SKM-1 treated with dmso at 0.1 percent for 144 hours (cell line): ENCODE results near the gene TBXA2R.

Experiments
- DNase-seq: peaks from one replicate; lab custom pipeline; 2025; ENCODE audit not compliant: unreplicated experiment; lab: John Stamatoyannopoulos, UW

The TBXA2R gene

GRCh38 chr19:3607303-3608078, 816 bp upstream of the TBXA2R start:
- DNase-seq: no peak

- no peak for DNase-seq
Measured at GRCh38 chr19:3606174-3606689, 443 bp downstream of the TBXA2R start.

GRCh38 chr19:3605770-3606169, 905 bp downstream of the TBXA2R start:
- DNase-seq: no peak

- DNase-seq: no peak
Measured at GRCh38 chr19:3605361-3605760, 1.3 kb downstream of the TBXA2R start.

- DNase-seq: no peak
Measured at GRCh38 chr19:3604987-3605343, 1.7 kb downstream of the TBXA2R start.

GRCh38 chr19:3604227-3604986, 2.3 kb downstream of the TBXA2R start:
- no peak for DNase-seq

- DNase-seq: no peak
Measured at GRCh38 chr19:3603121-3603811, 3.4 kb downstream of the TBXA2R start.

- no peak for DNase-seq
Measured at GRCh38 chr19:3601021-3601420, 5.7 kb downstream of the TBXA2R start.

- DNase-seq: no peak
Measured at GRCh38 chr19:3599776-3600187, 6.9 kb downstream of the TBXA2R start.

- DNase-seq: no peak
Measured at GRCh38 chr19:3595521-3596061, 11.1 kb downstream of the TBXA2R start.

GRCh38 chr19:3593156-3593555, 13.5 kb downstream of the TBXA2R start:
- no peak for DNase-seq

- DNase-seq: no peak
Measured at GRCh38 chr19:3591876-3592613, 14.6 kb downstream of the TBXA2R start.

- no peak for DNase-seq
Measured at GRCh38 chr19:3590991-3591659, 15.6 kb downstream of the TBXA2R start.

- no peak for DNase-seq
Measured at GRCh38 chr19:3589949-3590348, 16.7 kb downstream of the TBXA2R start.

- no peak for DNase-seq
Measured at GRCh38 chr19:3589439-3589838, 17.2 kb downstream of the TBXA2R start.

- DNase-seq: no peak
Measured at GRCh38 chr19:3586707-3587346, 19.8 kb downstream of the TBXA2R start.

GRCh38 chr19:3586127-3586626, 20.5 kb downstream of the TBXA2R start:
- DNase-seq: no peak

GRCh38 chr19:3585301-3586126, 21.2 kb downstream of the TBXA2R start, which contains the start of gene GIPC3:
Gene GIPC3, plus strand, starts transcription at chr19:3585478. Its CDS starts 120 bp downstream, at chr19:3585598.
- DNase-seq: no peak
